ENCODE results near the gene AGBL4.

The AGBL4 gene

GRCh38 chr1:48785869-48786268, 1237.9 kb downstream of the AGBL4 start:
- Mint-ChIP-seq H3K27me3 (no peaks in the 10 kb centered on the region), H3K27ac (no peak overlapping the region), H3K9me3 (no peaks in the 10 kb centered on the region), H3K4me1 (peaks cover 21% of the 10 kb centered on the region), H3K4me3 (no peak overlapping the region)
- ATAC-seq, result peak; percentile 44
- DNase-seq, result no peak

DNA sequence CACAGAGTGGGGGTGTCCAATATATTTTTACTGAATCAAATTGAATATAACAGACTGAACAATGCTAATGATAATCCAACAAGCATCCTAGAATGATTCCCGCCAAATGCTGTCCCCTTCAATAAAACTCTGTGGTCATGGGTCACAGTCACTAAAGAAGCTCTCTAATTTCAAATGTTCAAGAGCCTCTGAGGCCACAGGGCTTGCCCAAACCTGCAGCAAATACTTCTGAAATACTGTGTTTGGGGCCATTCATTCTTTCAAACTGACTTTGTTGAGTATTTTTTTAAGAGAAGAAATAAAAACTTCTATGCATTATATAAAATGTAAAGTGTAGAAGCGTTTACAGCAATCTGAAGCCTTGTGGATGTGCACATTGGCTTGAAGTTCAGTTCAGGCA, 1239.5 kb downstream of the AGBL4 start:
- Mint-ChIP-seq H3K27me3 (no peaks in the 10 kb centered on the region), H3K4me3 (no peak overlapping the region), H3K27ac (no peak overlapping the region), H3K4me1 (peaks cover 10% of the 10 kb centered on the region), H3K9me3 (no peaks in the 10 kb centered on the region)
- DNase-seq (no peak), ATAC-seq (no peak)

GRCh38 chr1:48777219-48777895, 1246.4 kb downstream of the AGBL4 start:
- peak overlapping the region; percentile 86 to 93 for H3K4me3 Mint-ChIP-seq
- peaks cover 47% of the 10 kb centered on the region for H3K4me1 Mint-ChIP-seq
- H3K27me3 Mint-ChIP-seq, result no peaks in the 10 kb centered on the region
- H3K9me3 Mint-ChIP-seq, result no peaks in the 10 kb centered on the region
- H3K27ac Mint-ChIP-seq, result peak overlapping the region; percentile 57 to 84
- DNase-seq (no peak), ATAC-seq (no peak)

GRCh38 chr1:48776393-48777218, 1247.1 kb downstream of the AGBL4 start, which contains the start of gene BEND5:
TSS of gene BEND5 (minus strand) at chr1:48776891. CDS start at chr1:48776831, 60 bp downstream.
- H3K4me3 Mint-ChIP-seq, result peak within 1 kb of the TSS; percentile 93 to 98
- peak within 1 kb of the TSS; percentile 75 to 96 for H3K27ac Mint-ChIP-seq
- DNase-seq (peak; percentile 63 to 70), ATAC-seq (peak; percentile 84)
- H3K27me3 Mint-ChIP-seq, result no peaks in the 10 kb centered on the region
- peaks cover 54% of the 10 kb centered on the region for H3K4me1 Mint-ChIP-seq
- no peaks in the 10 kb centered on the region for H3K9me3 Mint-ChIP-seq

DNA sequence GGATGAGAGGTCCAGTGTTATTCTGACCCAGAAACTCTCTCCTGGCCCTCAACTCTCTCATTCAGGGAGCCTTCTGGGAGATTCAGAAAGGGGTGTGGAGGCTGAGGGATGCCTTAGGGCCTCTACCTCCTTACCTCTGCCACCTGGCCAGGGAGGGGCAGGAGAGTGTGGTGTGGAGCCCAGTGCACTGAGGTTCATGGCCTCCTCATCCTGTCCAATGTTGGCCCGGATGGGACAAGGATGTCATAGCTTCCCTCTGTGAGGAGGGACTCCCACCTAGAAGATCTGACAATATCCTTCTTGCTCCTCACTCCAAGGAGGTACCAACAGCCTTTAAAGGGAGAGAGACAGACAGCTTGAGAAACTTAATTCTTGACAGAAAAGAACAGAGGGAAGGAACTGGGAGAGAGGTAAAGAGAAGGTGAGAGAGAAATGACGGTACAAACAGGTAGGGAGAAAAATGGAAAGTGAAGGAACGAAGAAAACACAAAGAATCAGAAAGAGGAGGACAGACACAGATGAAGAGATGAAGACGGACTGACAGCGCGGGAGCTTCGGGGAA, 1247.8 kb downstream of the AGBL4 start:
- Mint-ChIP-seq H3K9me3 (no peaks in the 10 kb centered on the region), H3K4me1 (peaks cover 57% of the 10 kb centered on the region), H3K27ac (peak overlapping the region; percentile 75 to 96), H3K4me3 (peak overlapping the region; percentile 88 to 98), H3K27me3 (no peaks in the 10 kb centered on the region)
- no peak for DNase-seq
- peak; percentile 39 for ATAC-seq

DNA sequence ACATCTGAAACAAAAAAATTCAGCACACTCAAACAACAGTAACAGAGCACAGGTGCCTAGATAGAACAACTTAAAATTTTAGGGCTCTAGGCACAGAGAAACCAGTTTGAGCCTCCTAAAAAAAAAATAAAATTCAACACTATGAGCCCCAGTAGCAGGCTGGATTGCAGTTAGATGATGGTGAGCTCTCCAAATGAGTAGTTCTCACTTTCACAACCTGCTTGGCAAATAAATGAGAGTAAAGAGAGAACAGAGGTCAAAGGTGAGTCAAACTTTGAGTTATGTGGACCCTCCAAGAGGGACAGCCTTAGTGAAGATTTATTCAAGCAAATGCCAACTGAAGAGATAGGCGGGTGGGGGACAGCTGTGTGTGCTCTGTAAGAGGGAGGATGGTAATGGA, 1250.6 kb downstream of the AGBL4 start:
- DNase-seq, result no peak
- Mint-ChIP-seq H3K27ac (peak overlapping the region in 1 of 2 donors; percentile 63), H3K9me3 (no peaks in the 10 kb centered on the region), H3K27me3 (no peaks in the 10 kb centered on the region), H3K4me1 (peaks cover 78% of the 10 kb centered on the region), H3K4me3 (peak overlapping the region; percentile 31 to 61)
- peak; percentile 55 for ATAC-seq

DNA sequence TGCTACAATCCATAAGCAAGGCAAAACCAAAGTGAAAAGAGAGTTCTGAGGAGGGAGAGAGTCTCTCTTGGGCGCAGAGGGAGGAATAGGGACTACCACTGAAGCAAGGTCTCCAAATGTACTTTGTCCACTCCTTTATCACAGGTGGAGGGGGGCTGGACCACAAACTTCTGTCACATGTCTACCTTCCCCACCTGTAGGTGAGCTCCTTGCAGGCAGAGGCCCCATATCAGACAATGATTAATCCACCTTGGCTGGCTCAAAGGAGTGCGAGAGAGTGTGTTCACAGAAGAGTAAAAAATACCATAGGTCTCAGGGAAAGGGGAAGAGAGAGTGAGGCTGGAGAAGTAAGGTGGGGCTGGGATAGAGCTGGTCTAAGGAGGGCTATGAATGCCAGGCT, 1251.5 kb downstream of the AGBL4 start:
- H3K4me1 Mint-ChIP-seq, result peaks cover 78% of the 10 kb centered on the region
- ATAC-seq, result no peak
- DNase-seq, result no peak
- H3K9me3 Mint-ChIP-seq, result no peaks in the 10 kb centered on the region
- H3K27me3 Mint-ChIP-seq, result no peaks in the 10 kb centered on the region
- H3K27ac Mint-ChIP-seq, result no peak overlapping the region
- H3K4me3 Mint-ChIP-seq, result peak overlapping the region in 1 of 2 donors; percentile 58

DNA sequence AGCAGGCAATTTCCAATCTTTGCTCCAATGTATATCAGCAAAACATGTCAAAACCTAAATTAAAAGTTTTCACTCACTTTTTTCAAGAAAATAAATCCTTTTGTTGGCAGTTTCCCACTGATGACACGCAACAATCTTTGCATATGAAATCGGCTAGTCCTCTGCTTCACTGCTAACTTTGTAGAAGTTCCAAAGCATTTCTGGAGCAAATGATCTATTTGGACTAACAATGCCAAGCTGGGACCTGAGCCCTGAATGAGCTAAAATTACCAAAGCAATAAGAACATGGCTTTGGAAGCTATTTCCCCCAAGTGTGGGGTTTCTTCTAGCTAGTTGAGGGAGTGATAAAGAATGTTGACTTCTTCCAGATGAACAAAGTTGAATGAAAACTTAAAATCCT, 1252.2 kb downstream of the AGBL4 start:
- Mint-ChIP-seq H3K27me3 (no peaks in the 10 kb centered on the region), H3K4me1 (peaks cover 83% of the 10 kb centered on the region), H3K4me3 (no peak overlapping the region), H3K27ac (no peak overlapping the region), H3K9me3 (no peaks in the 10 kb centered on the region)
- no peak for ATAC-seq
- no peak for DNase-seq

DNA sequence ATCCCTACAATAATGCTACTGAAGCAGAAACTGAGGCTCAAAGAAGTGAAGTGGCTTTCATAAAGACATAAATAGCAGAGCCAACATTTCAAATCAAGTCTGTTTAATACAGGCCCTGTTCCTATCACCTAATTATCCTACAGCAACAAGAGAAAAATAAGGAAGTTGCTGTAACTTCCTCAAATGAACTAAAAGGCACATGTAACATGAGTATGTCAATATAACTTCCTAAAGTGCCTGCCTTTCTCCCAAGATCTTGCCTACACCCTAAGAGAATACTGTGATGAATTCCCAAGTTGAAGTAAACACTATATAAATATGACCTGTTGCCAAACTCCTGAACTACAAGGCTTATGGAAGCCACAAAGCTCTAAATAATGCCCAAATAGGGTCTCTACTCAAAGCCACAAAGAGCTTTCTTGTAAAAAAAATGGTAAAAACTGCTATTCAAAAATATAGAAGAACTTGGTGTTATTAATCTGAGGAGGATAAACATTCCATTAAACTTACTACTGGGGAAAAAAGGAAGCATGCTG, 1255.7 kb downstream of the AGBL4 start:
- ATAC-seq (no peak), DNase-seq (no peak)
- Mint-ChIP-seq H3K9me3 (no peaks in the 10 kb centered on the region), H3K27me3 (no peaks in the 10 kb centered on the region), H3K4me3 (no peak overlapping the region), H3K4me1 (peaks cover 73% of the 10 kb centered on the region), H3K27ac (no peak overlapping the region)

DNA sequence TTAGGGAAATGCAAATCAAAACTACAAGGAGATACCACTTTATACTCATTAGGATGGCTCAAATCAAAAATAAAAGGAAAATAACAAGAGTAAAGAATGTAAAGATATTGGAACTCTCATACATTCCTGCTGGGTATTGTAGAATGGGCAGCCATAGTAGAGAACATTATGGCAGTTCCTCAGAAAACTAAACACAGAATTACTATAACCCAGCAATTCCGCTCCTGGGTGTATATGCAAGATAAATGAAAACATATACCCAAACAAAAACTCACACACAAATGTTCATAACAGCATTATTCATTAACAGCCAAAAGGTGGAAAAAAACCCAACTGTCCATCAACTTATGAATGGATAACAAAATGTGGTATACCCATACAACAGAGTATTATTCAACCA, 1258.4 kb downstream of the AGBL4 start:
- Mint-ChIP-seq H3K27ac (no peak overlapping the region), H3K27me3 (no peaks in the 10 kb centered on the region), H3K4me1 (peaks cover 72% of the 10 kb centered on the region), H3K4me3 (no peak overlapping the region), H3K9me3 (no peaks in the 10 kb centered on the region)
- ATAC-seq (no peak), DNase-seq (no peak)

DNA sequence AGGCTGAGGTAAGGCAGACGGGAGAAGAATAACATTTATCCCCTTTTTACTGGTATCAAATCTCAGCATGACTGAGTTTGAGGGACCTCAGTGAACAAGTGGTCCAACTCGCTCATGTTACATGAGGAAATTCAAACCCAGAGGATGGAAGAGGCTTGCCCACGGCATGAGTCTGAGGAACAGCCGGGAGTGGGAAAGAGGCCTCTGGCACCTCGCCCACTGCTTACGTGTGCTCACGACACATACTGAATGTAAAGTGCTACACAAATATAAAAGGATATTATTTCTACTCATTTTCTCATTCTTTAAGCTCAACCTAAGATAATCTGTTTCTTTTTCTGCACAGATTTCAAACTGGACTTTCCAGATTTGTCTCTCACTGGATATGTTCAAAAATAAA, 1261.8 kb downstream of the AGBL4 start:
- peaks cover 75% of the 10 kb centered on the region for H3K4me1 Mint-ChIP-seq

DNA sequence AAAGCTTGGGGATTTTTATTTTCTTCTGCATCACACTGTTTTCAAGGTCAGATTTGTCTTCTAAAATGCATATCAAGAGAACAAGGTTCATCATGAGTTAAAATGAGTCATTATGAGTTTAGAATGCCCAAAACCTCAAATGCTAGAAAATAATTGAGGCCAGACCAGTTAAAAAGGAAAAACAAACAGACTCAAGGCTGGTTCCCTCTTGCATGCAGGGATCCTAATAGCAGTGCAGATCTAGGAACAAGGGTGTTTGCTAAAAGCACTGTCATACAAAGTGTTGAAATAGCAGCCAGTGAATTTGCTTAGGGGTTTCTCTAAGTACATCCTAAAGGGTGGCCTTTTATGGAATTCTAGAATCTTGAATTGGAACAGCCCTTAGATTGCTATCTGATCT, 1262.3 kb downstream of the AGBL4 start:
- Mint-ChIP-seq H3K27me3 (no peaks in the 10 kb centered on the region), H3K27ac (no peak overlapping the region), H3K4me1 (peaks cover 75% of the 10 kb centered on the region), H3K9me3 (no peaks in the 10 kb centered on the region), H3K4me3 (no peak overlapping the region)
- DNase-seq, result no peak
- ATAC-seq, result no peak

More for the DNA sequence above, 1261.8 kb downstream of the AGBL4 start:
- peak overlapping the region in 1 of 2 donors; percentile 79 for H3K27ac Mint-ChIP-seq
- no peak for ATAC-seq
- no peaks in the 10 kb centered on the region for H3K9me3 Mint-ChIP-seq
- no peak for DNase-seq
- H3K27me3 Mint-ChIP-seq, result no peaks in the 10 kb centered on the region
- H3K4me3 Mint-ChIP-seq, result no peak overlapping the region

DNA sequence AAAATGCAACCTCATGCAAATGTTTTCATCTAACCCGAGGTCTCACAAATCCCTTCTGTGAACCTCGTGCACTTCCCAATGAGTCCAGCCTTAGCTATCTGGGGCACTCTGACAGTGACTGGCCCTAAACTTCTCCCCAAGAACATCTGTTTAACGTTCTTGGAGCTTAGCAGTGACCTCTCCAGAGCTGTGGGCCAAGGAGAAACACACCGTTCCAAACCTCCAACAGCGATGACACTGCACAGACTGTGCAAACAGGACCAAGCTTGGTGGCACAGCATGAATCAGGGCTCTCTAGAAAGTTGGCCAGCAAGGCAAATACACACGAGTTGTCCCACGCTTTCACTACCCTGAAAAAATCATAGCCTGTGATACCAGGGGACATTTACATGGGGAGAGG, 1262.9 kb downstream of the AGBL4 start:
- no peaks in the 10 kb centered on the region for H3K27me3 Mint-ChIP-seq
- no peaks in the 10 kb centered on the region for H3K9me3 Mint-ChIP-seq
- DNase-seq (no peak), ATAC-seq (no peak)
- H3K27ac Mint-ChIP-seq, result no peak overlapping the region
- no peak overlapping the region for H3K4me3 Mint-ChIP-seq
- H3K4me1 Mint-ChIP-seq, result peaks cover 77% of the 10 kb centered on the region

DNA sequence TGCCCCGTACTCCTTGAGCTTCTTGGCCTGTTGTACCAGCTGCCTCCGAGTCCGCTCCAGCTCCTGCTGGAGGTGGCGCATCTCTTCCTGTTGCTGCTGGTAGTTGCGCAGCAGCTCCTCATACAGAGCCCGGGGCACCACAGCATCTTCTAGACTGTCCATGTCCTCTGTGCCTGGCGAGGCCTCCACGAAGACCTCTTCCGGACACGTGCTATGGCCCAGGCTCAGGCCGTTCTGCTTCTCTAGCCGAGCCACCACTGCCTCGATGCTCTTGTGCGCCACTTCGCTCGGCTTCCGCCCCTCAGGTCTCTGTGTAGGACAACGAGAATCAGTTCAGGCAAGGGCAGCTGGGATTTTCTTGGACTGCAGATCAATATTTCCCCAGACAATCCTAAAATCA, 1264.8 kb downstream of the AGBL4 start:
- Mint-ChIP-seq H3K9me3 (no peaks in the 10 kb centered on the region), H3K4me3 (no peak overlapping the region), H3K27me3 (no peaks in the 10 kb centered on the region), H3K27ac (peak overlapping the region in 1 of 2 donors; percentile 77), H3K4me1 (peaks cover 74% of the 10 kb centered on the region)
- ATAC-seq (no peak), DNase-seq (no peak)

DNA sequence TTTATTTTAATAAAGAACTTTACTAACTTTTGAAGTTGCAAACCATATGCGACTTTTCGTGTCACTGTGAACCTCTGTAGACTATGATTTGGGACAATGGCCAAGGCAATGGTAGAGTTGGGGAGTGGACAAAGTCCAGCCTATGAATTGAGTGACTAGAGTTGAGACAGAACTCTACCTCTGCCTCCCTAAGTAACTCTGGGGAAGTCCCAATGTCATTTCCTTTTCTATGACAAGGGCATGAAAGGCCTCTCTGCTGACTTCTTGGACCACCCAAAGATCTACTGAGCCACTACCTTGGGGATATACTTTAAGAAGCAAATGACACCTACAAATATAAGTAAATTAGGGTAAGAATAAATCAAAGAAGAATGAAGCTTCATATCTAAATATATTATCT, 1266.4 kb downstream of the AGBL4 start:
- Mint-ChIP-seq H3K9me3 (no peaks in the 10 kb centered on the region), H3K27me3 (no peaks in the 10 kb centered on the region), H3K4me3 (no peak overlapping the region), H3K4me1 (peaks cover 61% of the 10 kb centered on the region), H3K27ac (no peak overlapping the region)
- ATAC-seq (peak; percentile 73), DNase-seq (no peak)

All from stimulated activated naive CD8-positive, alpha-beta T cell treated with anti-CD3 and anti-CD28 coated beads, Interleukin-15, amount 100 ng/mL, for 72 hours (primary cell).